Mononuclear cell (primary cell): Measurements from ENCODE around the gene TMEM38A. TPM values are rescaled to one million over a fixed set of nuclear protein-coding genes. Genes with fewer than 3 reads are reported as not detected.
"Not testable (repeated sequence)": the region's sequence is repeated elsewhere in the genome, so short reads cannot be mapped to it uniquely, and the experiment has no call there.

Experiments used
- H3K27me3 ChIP-seq: 2 replicates; pipeline ENCODE4 v1.6.0; 2011; ENCODE audit warnings: low read length, control low read depth; ENCODE audit not compliant: insufficient read depth
- H3K4me1 ChIP-seq: 2 replicates; pipeline ENCODE4 v1.5.1; 2011; ENCODE audit warnings: mild to moderate bottlenecking, low read length, control low read depth; ENCODE audit not compliant: insufficient read depth
- H3K4me3 ChIP-seq: 2 replicates; pipeline ENCODE4 v1.5.1; 2011; ENCODE audit warnings: mild to moderate bottlenecking, low read length, moderate library complexity
- H3K9me3 ChIP-seq: 2 replicates; pipeline ENCODE4 v1.5.1; 2011; ENCODE audit warnings: low read depth, mild to moderate bottlenecking, control low read depth, low read length
- total RNA-seq: library from RNA; depleted of rRNA; stranded (reverse); fragments of >200 nt; gene quantifications from one replicate; pipeline ENCODE4 v1.2.3, GENCODE V29; 2012

Gene TMEM38A
- total RNA-seq, 1 donor: 2.7 TPM

DNA sequence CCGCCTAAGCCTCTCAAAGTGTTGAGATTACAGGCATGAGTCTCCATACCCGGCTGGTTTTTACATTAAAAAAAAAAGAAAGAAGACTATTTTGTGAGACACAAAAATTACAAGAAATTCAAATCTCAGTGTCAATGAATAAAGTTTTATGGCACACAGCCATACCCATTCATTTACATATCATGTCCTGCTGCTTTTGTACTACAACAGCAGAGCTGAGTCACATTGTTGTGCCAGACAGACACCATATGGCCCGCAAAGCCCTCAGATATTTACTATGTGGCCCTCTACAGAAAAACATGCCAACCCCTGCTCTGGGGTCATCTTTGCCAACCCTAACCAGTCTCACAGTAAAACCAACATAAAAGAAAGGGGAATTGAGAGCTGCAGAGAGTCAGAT lies 6.3 kb upstream of the TMEM38A start:
- no peak overlapping the region for H3K4me3 ChIP-seq
- peaks cover 29% of the 10 kb centered on the region for H3K4me1 ChIP-seq
- H3K27me3 ChIP-seq: no peaks in the 10 kb centered on the region
- H3K9me3 ChIP-seq: no peaks in the 10 kb centered on the region

DNA sequence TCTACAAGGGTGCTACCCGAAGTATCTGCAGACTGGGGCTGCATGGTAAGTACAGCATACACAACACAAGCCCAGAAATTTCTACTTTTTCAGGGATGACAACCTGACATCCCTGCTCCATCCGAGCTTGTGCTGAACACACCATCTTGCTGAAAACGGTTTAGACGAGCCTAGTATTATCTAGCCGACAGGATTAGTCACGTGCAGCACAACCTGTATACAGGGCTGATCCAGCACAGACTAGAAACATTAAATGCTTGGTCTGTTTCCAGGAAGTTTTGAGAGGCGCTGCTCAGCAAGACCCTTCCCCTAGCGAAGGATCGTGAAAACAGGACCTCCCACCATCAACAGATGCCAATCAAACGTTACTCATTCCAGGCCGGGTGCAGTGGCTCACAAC lies 5.2 kb upstream of the TMEM38A start:
- no peak overlapping the region for H3K4me3 ChIP-seq
- no peaks in the 10 kb centered on the region for H3K27me3 ChIP-seq
- H3K4me1 ChIP-seq: peaks cover 23% of the 10 kb centered on the region
- H3K9me3 ChIP-seq: no peaks in the 10 kb centered on the region

DNA sequence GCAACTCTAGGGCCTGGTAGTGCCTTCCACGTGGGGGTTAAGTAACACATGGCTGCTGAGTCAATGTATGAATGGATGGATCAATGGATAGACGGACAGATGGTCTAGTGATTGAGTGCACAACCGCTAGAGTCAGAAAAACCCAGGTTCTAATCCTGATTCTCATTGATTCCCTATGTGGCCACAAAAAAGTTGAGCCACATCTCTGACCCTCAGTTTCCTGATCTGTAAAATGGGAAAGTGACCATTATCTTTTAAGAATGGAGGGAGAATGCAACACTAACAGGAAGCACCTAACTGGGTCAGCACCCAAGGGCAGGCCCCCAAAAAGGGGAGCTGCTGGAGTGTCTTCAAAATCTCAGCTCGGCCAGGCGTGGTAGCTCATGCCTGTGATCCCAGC lies 3.6 kb upstream of the TMEM38A start:
- no peaks in the 10 kb centered on the region for H3K27me3 ChIP-seq
- H3K9me3 ChIP-seq: no peaks in the 10 kb centered on the region
- no peak overlapping the region for H3K4me3 ChIP-seq
- H3K4me1 ChIP-seq: peaks cover 31% of the 10 kb centered on the region

DNA sequence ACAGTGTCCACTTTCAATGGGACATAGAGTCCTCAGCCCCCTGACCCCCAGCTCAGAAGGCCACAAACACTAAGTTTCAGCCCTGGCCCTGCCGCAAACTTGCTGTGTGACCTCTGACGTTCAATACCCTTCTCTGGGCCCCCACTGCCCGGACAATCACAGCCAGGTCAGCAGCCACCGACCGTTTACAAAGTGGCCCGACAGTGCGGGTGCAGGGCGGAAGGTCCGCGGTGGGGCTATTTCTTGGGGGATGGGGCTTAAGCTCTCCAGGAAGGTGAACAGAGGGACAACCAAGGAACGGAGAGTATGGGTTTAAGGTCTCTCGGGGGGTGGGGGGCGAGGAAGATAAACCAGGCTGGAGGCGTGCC lies 1.5 kb upstream of the TMEM38A start:
- peak overlapping the region; percentile 90 for H3K4me3 ChIP-seq
- no peaks in the 10 kb centered on the region for H3K9me3 ChIP-seq
- no peaks in the 10 kb centered on the region for H3K27me3 ChIP-seq
- H3K4me1 ChIP-seq: peaks cover 50% of the 10 kb centered on the region

DNA sequence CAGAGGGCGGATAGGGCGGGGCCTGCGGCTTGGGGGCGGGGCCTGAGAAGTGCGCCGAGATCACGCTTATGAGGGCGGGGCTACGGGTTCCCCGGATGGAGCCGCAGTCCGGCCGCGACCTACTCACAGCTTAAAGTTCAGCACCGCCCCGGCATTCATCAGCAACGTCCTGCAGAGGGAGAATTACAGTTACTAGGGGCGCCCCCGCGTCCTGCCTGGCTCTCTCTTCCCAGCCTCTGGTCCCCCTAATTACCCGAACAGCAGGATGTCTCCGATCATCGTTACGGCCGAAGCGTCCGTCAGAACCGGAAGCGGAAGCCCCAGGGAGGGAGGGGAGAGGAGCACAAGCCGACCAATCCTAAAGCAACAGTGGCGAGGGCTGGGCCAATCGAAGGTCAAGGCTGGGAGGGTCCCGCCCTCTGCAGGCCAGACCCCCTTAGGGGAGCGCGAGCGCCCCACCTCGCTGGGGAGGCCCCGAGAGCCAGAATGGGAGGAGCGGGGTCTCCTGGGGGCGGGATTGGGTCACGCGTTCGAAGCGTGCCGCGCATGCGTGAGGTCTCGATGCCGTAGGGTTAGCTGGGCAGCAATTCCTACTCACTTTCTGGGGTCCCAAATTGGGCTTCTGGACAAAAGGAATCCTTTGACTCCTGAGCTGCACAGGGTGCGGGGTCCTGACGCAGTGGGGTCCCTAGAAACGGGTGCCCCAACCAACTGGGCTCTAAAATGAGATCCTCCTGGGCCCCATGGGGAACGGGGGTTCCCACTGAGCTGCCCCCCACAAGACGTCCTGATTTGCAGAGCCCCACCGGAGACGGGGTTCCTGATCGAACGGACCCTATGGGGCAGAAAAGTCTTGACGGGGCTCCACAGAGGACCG lies 869 bp upstream of the TMEM38A start, which contains the start of gene SMIM7:
Gene SMIM7 (minus strand): TSS at position 313 of the 877 bp plus-strand sequence. CDS start 34 bp downstream, at position 279.
- H3K4me1 ChIP-seq: peaks cover 52% of the 10 kb centered on the region

DNA sequence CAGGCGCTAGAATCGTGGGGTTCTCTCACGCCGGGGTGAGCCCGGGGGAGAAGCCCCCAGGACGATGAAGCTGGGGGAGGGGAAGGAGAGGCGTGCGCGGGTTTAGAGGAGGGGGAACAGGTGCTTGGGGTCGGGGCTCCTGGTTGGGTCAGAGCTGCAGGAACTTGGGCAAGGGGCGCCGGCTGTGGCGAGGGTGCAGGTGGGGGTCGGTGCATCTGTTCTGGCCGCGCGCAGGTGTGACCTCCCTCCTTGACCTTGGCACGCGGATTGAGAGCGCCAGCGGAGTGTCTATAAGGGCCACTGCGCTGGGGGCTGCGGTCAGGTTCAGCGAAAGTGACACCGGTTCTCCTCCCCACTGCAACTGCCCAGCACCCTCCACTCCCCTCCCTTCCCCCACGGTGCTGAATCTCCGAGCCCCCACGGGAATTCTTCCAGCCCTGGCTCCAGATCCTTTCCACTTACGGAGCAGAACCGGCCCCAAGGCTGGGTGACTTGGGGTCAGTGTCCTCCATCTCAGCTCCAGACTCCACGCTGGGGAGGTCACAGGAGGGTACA lies 618 bp downstream of the TMEM38A start:
- peaks cover 54% of the 10 kb centered on the region for H3K4me1 ChIP-seq
- H3K4me3 ChIP-seq: peak overlapping the region; percentile 90
- no peaks in the 10 kb centered on the region for H3K9me3 ChIP-seq
- no peaks in the 10 kb centered on the region for H3K27me3 ChIP-seq

More for the DNA sequence above, 869 bp upstream of the TMEM38A start, which contains the start of gene SMIM7:
- Histone ChIP-seq H3K4me3 (peak within 1 kb of the TSS; percentile 90), H3K9me3 (no peaks in the 10 kb centered on the region), H3K27me3 (no peaks in the 10 kb centered on the region)

DNA sequence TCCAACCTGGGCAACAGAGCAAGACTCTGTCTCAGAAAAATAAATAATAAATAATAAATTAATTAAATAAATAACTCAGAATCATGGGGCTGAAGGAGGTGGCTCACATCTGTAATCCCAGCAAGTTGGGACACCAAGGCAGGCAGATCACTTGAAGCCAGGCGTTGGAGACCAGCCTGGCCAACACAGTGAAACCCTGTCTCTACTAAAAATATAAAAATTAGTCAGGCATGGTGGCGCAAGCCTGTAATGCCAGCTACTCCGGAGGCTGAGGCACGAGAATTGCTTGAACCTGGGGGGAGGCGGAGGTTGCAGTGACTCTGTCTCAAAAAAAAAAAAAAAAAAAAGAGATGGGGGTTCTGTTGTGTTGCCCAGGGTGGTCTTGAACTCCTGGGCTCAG lies 7.2 kb downstream of the TMEM38A start:
- Histone ChIP-seq H3K9me3 (no peaks in the 10 kb centered on the region), H3K27me3 (no peaks in the 10 kb centered on the region), H3K4me1 (peaks cover 44% of the 10 kb centered on the region), H3K4me3 (no peak overlapping the region)

DNA sequence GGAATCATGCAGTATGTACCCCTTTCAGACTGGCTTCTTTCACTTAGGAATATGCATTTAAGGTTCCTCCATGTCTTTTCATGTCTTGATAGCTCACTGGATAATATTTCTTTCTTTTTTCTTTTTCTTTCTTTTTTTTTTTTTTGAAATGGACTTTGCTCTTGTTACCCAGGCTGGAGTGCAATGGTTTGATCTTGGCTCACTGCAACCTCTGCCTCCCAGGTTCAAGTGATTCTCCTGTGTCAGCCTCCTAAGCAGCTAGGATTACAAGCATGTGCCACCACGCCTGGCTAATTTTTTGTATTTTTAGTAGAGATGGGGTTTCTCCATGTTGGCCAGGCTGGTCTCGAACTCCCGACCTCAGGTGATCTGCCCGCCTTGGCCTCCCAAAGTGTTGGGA lies 7.8 kb downstream of the TMEM38A start:
- H3K4me3 ChIP-seq, H3K27me3 ChIP-seq, H3K9me3 ChIP-seq: not testable (repeated sequence)
- H3K4me1 ChIP-seq: peaks cover 44% of the 10 kb centered on the region

DNA sequence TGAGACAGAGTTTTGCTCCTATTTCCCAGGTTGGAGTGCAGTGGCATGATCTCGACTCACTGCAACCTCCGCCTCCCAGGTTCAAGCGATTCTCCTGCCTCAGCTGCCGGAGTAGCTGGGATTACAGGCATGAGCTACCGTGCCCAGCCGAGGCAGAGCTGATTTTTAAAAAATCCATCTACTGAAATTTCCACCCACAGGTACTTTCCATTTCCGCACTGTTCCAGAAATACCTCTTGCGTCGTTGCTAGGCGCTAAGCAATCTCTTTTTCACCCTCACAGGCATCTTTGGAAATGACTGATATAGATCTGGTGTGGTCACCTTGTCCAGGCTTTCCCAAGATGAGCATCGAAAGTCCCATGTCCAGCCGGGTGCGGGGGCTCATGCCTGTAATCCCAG lies 9.4 kb downstream of the TMEM38A start:
- Histone ChIP-seq H3K4me3 (no peak overlapping the region), H3K4me1 (peaks cover 50% of the 10 kb centered on the region), H3K9me3 (no peaks in the 10 kb centered on the region), H3K27me3 (no peaks in the 10 kb centered on the region)

DNA sequence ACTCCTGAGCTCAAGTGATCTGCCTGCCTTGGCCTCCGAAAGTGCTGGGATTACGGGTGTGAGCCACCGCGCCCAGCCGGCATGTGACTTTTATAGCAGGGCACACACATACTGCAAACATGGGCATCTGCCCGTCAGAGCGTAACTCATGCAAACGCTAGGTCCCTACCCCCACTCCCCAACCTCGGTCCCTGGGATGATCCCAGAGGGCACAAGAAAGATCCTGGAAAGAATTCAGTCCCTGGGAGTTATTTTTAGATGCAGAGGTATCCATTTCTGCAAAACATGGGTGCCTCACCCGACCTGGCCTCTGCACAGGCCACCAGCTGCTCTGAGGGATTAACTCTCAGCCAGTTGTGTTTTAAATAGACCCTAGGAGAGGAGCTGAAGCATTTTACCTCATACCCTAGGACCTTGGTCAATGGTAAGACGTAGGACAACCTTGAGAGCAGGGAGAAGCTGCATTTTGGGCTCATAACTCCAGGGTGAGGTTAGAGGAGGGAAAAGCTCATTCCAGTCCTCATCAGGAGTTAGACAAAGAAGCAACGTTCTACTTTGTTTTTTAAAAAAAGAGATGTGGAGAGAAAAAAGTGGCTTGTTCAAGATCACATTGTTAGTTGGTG lies 10.8 kb downstream of the TMEM38A start:
- H3K27me3 ChIP-seq: no peaks in the 10 kb centered on the region
- no peak overlapping the region for H3K4me3 ChIP-seq
- H3K4me1 ChIP-seq: peaks cover 61% of the 10 kb centered on the region
- no peaks in the 10 kb centered on the region for H3K9me3 ChIP-seq

DNA sequence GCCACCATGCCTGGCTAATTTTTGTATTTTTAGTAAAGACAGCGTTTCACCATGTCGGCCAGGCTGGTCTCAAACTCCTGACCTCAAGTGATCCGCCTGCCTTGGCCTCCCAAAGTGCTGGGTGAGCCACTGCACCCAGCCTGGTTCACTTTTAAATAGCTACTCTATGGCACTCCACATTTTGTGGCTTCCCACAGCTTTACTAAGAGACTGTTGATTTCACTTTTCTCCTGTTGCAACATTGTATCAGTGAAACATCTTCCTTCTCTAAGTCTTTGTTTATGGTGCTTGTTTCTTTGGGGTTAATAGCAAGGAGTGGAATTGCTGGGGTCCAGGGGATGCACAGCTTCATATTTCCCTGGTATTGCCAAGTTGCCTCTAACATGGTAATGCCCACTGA lies 12.3 kb downstream of the TMEM38A start:
- no peak overlapping the region for H3K4me3 ChIP-seq
- no peaks in the 10 kb centered on the region for H3K9me3 ChIP-seq
- H3K27me3 ChIP-seq: no peaks in the 10 kb centered on the region
- H3K4me1 ChIP-seq: peaks cover 64% of the 10 kb centered on the region

DNA sequence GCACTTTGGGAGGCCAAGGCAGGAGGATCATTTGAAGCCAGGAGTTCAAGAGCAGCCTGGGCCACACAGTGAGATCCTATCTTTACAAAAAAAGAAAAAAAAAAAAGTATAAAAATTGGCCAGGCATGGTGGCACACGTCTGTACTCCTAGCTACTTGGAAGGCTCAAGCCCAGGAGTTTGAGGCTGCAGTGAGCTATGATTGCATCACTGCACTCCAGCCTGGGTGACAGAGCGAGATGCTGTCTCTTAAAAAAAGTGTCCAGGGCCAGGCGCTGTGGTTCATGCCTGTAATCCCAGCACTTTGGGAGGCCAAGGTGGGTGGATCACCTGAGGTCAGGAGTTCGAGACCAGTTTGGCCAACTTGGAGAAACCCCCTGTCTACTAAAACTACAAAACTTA lies 12.9 kb downstream of the TMEM38A start:
- not testable (repeated sequence) for H3K4me3 ChIP-seq

DNA sequence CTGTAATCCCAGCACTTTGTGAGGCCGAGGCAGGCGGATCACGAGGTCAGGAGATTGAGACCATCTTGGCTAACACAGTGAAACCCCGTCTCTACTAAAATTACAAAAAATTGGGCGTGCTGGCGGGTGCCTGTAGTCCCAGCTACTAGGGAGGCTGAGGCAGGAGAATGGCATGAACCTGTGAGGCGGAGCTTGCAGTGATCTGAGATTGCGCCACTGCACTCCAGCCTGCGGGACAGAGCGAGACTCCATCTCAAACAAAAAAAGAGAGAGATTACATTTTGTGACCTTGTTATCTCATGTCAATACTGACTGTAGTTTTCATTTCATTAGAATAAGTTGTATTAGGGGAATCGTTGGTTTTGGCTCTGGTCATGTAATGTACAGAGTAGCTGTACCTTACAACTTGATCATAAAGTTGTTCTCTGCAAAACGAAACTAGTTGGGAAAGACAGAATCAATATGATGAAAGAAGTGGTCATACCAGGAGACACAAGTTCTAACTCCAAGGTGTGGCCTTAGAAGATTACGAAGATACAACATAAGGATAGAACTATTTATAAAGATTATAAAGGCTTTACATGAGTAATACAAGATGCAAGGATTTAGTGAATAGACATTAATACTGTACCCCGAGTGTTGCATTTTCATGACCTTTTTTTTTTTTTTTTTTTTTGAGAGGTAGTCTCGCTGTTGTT lies 15.3 kb downstream of the TMEM38A start:
- no peaks in the 10 kb centered on the region for H3K27me3 ChIP-seq
- no peak overlapping the region for H3K4me3 ChIP-seq
- H3K4me1 ChIP-seq: peaks cover 61% of the 10 kb centered on the region
- no peaks in the 10 kb centered on the region for H3K9me3 ChIP-seq

More for the DNA sequence above, 12.9 kb downstream of the TMEM38A start:
- not testable (repeated sequence) for H3K27me3 ChIP-seq, H3K9me3 ChIP-seq
- H3K4me1 ChIP-seq: peaks cover 61% of the 10 kb centered on the region

DNA sequence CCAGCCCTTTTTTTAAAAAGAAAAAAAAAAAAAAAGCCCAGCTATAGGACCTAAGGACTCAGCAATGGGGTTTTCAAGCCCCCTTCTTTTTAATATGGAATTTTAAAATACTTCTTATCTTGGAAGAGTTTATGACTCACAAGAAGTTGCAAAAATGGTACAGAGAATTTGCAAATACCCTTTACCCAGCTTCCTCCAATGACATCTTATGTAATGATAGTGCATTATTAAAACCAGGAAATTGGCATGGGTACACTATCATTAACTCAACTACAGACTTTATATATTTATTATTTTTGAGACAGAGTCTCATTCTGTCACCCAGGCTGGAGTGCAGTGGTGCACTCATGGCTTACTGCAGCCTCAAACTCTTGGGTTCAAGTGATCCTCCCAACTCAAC lies 16.1 kb downstream of the TMEM38A start:
- no peak overlapping the region for H3K4me3 ChIP-seq
- no peaks in the 10 kb centered on the region for H3K9me3 ChIP-seq
- H3K4me1 ChIP-seq: peaks cover 61% of the 10 kb centered on the region
- no peaks in the 10 kb centered on the region for H3K27me3 ChIP-seq

DNA sequence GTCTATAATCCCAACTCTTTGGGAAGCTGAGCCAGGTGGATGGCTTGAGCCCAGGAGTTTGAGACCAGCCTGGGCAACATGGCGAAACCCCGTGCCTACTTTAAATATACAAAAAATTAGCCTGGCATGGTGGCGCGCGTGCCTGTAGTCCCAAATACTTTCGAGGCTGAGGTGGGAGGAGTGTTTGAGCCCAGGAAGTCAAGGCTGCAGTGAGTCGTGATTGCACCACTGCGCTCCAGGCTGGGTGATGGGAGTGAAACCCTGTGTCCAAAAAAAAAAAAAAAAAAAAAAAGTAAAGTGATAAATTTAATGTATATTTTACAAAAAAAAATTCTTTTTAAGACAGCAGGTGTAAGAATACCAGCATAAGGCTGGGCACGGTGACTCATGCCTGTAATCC lies 17.6 kb downstream of the TMEM38A start:
- no peaks in the 10 kb centered on the region for H3K9me3 ChIP-seq
- peaks cover 47% of the 10 kb centered on the region for H3K4me1 ChIP-seq
- no peak overlapping the region for H3K4me3 ChIP-seq
- no peaks in the 10 kb centered on the region for H3K27me3 ChIP-seq
